Dedifferentiated amniotic fluid mesenchymal stem cell (primary cell): ENCODE data around the gene FBRSL1.

Experiments
- DNase-seq: peaks from one replicate; pipeline ENCODE4 v3.0.0-alpha.2; 2016; ENCODE audit errors: extremely low spot score

The FBRSL1 gene

DNA sequence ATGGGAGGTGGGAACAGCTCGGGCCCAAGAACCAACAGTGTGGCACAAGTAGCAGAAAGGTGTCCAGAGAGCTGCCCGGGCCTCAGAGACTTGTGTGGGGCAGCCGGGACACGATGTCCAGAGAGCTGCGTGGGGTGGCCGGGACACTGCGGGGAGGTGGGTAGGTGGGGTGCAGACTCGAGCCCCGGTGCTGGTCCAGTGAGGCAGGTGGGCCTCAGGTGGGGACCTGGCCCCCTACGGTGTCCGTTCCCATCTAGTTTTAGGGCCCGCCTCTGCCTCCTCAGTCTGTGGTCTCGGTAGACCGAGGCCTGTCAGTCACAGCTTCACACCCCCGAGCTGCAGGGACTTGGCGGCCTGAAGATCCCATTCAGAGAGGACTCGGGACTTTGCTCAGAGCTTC lies 6.3 kb upstream of the FBRSL1 start:
- no peak for DNase-seq

DNA sequence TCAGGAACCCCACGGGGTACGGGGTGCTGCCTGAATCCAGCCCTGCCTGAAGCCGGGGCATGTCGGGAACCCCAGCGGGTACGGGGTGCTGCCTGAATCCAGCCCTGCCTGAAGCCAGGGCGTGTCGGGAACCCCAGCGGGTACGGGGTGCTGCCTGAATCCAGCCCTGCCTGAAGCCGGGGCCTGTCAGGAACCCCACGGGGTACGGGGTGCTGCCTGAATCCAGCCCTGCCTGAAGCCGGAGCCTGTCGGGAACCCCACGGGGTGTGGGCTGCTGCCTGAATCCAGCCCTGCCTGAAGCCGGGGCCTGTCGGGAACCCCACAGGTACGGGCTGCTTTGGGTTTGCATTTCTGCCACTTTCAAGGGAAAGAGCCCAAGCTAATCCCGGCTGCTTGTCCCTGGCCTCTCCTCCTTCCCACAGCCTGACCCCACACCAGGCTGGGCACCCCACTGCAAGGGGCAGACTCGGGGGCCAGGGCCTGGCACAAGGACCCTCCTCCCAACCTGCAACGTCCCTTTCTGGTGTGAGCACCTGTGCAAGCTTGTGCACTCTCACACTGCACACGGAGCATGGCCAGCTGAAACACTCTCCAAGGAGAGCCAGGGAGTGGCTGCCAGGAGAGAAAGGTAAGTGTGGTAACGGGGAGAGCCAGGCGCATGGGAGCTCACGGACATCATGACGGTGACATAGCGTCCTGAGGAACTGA lies 5.6 kb upstream of the FBRSL1 start:
- DNase-seq: no peak

DNA sequence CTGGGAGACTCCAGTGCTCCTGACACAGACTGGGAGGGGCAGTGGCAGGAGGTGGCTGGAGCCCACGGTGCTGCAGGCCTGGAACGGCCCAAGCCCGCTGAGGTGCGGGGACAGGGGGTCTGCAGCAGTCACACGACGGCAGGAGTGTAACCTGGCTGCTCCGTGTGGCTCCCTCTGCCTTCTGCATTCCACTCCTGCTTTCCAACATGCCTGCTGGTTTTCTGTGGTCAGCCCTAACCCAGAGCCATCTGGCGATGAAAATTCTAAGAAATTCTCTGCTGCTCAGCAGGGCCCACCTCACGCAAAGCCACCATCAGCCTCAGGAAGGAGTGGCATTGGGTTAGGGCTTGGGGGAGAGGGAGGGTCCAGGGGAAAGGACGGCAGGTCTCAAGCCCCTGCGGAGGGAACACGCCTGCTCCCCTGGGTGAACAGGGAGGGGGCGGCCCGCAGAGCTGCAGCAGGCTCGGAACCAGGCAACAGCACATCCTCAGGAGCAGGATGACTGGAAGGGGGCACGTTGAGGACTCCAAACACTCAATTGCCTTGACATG lies 5.0 kb upstream of the FBRSL1 start:
- DNase-seq: no peak

DNA sequence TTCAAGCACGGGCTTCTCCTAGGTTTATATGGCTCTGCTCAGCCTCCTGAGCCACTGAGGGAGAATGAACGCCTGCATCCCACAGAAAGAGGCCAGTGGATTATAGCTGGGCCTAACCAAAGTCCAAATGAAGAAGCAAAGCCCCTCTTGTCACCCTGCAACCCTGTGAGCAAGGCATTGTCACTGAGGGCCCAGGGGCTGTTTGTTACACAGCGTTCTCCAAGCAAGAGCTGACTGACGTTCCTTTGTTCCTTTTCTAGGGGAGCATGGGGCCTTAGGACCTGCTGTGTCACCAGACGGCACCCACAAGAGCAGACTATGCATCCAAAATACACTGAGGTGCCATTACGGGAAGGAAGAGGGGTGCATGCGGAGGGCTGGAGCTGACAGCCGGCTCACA lies 4.3 kb upstream of the FBRSL1 start:
- DNase-seq: no peak

DNA sequence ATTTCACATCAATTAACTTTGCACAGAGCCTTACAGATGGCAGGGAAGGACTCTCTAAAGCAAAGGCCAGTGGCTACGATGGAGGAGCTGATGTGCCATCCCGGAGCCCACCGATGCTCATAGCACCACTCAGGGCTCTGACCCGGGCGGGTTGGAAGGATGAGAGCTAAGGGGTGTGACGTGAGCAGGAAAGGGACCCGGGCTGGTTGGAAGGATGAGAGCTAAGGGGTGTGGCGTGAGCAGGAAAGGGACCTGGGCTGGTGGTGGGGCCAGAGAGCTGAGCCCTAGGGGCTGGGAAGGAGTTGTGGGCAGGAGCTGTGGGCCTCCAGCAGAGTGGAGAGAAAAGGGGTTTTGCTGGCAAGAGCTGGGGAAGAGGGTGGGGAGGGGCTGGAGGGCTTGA lies 3.8 kb upstream of the FBRSL1 start:
- no peak for DNase-seq

DNA sequence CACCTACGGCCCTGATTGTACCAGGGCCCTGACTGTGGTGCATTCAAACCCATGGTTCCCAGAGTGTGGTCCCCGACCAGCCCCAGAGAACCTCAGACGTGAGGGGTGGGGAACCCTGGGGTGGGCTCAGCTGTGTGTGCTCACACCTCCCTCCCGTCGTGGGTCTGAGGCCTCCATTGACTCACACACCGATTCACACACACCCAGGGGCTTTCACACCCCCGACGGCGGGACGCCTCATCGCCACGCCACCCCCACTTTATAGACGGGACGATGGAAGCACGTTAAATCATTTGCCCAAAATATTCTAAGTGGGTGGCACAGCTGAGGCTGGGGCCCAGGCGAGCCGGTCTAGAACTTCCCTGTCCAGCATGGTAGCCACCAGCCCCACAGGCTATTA lies 3.4 kb upstream of the FBRSL1 start:
- no peak for DNase-seq

DNA sequence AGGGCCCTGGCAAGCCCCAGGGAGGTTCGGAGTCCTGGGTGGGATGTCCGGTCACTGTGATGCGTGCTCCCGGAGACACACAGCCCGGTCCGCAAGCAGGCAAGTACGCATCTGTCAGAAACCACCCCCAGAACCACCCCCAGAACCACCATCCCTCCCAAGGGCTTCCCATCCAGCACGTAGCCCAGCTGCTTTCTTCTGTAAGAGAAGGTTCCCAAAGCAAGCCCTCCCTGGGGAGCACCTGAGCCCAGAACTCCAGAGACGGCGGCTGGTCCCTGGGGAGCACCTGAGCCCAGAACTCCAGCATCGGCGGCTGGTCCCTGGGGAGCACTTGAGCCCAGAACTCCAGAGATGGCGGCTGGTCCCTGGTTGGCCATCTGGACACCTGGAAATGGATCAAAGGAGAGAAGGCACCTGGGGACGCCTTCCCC lies 2.6 kb upstream of the FBRSL1 start:
- DNase-seq: no peak

DNA sequence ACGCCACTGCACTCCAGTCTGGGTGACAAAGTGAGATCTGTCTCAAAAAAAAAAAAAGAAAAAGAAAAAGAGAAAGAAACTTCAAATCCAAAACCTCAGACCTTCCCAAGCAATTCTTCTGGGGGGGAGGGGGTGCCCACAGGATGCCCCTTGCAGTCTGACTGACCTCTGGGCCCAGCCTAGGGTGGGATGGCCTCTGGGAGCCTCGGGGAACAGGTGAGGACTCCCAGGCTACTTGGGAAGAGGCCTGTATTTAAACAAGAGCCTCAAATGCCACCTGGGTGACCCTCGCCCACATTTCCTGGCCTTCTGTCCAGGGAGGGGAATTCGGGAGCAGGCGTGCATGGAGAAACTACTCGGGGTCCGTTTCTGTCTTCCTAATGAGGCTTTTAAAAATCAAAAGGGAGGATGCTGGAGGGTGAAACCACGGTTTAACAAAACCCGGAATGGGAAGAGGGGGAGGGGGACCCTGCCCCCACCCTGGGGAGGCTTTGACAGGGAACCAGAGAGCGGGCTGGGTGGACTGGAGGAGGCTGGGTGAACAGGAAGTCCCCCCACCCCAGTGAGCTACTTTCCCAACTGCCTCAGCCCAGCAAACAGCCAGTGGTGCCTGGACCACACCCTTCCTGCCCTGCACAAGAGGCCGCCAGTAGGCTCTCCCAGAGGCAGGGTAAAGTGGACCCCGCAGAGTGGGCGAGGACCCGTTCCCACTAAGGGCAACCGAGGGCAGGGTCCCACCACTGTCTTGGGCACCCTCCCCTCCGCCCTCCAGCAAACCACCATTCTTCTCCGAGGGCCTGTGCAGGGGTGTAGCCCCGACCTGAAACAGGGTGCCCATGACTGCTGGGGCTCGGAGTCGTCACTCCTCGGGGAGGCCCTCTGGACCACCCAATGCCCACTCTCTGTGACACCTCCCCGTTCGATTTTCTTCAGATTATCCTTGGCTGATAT lies 1.5 kb upstream of the FBRSL1 start:
- DNase-seq: no peak

DNA sequence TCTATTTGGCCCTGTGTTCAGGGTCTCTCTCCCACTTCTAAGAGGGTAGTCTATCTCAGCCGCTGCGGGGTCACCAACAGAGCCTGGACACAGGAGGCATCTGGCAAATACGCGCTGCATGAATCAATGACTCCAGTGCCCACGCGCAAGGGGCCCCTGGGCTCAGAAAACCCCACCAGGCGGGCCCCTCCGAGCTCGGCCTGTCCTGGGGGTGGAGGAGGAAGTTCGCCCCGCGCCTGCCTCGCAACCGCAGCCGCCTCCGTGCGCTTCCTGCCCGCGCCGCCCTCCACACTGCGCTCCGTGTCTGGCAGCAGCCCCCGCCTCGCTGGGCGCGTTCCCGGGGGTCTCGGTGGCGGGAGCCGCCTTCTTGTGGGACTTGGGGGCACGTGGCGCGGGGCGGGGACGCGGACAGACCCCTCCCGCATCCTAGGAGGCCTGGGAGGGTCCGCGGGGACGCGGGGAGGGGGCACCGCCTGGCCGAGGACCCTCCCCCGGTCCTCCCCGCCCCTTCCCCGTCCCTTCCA lies 811 bp upstream of the FBRSL1 start:
- DNase-seq: no peak

DNA sequence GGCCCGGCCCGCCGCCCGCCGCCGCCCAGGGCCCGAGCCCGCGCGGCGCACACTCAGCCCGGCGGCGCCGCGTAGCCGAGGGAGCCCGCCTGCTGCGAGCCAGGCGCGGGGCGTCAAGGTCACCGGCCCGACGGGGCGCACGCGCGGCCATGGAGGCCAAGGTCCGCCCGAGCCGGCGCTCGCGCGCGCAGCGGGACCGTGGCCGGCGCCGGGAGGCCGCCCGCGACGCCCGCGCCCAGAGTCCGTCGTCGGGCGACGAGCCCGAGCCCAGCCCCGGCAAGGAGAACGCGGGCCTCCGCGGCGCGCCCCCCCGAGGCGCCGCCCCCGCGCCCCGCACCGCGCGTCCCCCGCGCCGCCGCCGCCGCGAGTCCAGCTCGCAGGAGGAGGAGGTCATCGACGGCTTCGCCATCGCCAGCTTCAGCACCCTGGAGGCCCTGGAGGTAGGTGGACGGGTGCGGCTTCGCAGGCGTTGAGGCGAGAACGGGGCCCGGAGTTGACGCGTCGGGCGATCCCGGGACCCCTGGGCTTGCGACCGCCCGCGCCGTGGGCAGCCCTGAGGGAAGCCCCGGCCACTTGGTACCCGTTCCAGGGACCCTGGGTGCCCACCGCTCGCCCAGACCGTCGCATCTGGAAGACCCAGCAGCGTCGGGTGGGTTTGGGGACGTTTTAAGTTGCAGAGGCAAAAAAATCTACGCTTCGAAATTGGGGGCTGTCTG lies 629 bp downstream of the FBRSL1 start:
- DNase-seq: no peak

DNA sequence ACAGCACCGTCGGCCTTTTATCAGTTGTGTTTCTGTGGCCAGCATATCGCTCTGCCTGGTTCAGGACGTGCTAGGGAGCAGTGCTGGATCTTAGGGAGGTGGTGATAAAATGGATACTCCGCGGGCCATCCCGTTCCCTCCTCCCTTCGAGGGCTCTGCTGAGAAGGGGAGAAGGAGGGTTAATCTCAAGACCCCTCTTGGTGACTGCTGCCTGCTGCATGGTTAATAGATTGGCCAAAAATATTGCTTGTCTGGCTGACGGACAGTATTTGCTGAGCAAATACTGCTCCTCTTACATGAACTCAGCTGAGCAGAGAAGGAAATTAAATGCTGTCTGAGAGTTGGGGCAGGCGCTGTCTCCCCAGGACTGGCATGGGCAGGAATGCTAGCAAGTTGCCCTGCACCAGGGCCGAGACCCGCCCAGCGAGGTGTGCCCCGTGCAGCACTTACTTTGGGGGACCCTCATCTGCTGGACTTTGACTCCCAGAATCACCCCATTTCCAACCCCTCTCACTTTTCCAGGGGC lies 1.2 kb downstream of the FBRSL1 start:
- DNase-seq: no peak

DNA sequence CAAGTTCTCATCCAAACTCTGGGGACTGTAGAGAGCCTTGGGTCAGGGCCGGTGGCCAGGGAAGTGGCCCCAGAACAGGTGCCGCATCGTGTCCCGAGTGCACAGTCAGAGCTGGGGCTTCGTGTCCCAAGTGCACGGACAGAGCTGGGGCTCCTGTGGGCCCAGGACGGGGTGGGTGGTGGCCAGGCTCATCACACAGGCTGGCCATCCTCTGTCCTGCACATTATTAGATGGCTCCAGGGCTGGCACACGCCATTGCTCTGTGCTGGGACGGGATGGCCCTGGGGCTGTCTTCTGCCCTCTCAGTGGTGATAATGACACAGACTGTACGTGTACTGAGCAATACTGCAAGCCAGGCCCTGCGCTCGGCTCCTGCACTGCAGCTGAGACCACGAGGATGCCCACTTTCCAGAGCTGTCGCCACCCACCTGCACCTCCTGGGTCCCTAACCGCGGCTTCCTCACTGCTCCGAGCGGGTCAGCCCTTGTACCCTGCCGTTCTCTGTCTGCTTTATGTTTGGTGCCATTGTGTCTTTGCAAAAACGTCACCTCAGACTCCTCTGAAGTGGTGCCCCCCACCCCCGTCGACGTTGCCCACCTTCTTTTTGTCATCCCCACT lies 1.9 kb downstream of the FBRSL1 start:
- no peak for DNase-seq

DNA sequence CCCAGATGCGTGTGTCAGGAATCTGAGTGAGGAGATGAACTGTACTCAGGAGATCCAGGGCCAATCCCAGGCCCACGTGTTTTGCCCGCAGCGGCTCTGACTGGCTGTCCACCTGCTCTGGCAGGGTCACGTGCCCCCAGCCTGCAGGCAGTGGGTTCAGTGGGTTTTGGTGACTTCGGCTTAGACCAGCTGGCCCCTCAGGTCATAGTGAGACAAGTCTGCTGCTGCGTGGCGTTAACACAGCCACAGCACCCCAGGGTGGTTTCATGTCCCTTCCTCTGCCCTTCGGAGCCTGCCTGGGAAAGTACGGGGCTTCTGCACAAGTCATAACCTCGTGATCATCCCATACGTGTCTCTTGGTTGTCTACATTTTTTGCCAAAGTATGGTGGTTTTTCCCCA lies 2.6 kb downstream of the FBRSL1 start:
- no peak for DNase-seq

DNA sequence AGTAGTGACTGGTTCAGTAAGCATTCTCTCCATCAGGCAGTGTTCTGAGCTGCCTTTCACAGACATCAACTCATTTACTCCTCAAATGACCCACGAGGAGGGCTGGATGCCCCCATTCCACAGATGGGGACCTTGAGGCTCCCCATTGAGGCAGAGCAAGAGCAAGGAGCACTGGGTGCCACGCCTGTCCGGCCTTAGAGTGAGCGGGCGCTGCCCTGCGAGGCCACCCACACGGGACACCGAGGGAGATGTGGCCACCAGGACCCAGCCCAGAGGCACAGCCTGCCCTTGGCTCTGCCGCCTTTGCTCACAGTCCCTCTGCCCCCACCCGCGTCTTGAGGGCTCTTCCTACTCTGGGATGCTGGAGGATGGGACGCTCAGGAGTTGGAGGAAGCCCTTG lies 3.0 kb downstream of the FBRSL1 start:
- DNase-seq: no peak

DNA sequence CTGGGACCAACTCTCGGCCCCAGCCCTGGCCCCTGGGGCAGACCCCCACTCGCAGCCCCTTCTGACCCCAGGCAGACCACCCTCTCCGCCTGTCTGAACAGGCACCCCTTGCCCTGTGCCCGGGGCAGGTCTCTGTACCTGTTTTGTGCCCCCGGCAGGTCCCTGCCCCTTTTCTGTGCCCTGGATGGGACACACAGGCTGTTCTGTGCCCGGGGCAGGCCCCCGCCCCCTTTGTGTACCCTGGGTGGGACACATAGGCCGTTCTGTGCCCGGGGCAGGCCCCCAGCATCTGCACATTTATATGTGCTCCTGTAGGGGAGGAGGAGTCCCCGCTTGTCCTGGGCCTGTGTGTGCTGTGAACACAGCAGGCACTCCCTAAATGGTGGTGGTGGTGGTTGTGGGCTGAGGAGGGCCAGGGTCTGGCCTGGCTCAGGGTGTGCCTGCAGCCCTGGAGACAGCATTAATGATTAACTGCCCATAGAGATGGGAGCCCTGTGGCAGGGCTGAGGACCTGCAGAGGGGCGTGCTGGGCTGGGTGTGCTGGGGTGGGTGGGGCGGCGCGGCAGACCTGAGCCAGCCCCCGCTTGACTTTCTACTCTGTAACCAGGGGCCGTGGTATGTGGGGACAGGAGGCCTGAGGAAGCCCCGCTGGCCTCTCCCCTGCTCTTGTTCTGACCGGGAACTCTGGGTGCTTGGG lies 3.7 kb downstream of the FBRSL1 start:
- no peak for DNase-seq

DNA sequence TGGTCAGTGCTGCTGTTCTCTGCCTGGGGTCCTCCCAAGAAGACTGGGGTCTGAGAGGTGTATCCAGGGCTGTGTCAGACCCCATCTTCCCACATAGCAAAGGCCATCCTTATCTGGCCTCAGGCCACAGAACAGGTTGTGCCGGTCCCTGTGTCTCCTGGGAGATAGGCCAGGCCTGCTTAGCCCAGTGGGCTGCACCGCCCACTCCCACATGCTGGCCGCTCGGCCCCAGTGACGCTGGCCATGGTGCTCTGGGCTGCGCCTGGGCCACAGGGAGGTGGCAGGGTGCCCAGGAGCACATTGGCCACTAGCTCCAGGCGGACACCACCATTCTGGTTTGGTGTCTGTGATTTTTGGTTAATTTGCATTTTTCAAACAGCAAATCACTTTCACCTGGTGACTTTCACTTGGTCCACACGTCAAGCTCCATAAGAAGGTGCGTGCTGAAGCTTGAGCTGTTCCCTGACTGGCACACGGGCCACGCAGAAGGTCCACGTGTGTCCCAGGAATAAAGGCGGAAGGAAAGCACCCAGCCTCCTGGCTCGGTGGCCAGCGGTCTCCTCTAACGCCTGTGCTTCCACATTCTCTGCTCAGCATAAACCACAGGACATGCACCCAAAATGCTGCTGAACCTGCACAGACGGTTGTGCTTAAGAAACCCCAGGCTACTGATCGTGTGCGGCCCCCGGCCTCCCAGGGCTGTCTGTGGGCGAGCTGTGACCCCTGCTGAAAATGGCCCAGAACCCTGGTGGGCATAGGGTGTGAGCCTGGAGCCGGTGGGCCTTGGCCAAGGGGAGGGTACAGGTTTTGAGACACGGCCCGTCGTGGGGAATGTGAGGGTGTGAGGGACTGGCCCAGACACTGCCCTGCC lies 4.6 kb downstream of the FBRSL1 start:
- DNase-seq: no peak

DNA sequence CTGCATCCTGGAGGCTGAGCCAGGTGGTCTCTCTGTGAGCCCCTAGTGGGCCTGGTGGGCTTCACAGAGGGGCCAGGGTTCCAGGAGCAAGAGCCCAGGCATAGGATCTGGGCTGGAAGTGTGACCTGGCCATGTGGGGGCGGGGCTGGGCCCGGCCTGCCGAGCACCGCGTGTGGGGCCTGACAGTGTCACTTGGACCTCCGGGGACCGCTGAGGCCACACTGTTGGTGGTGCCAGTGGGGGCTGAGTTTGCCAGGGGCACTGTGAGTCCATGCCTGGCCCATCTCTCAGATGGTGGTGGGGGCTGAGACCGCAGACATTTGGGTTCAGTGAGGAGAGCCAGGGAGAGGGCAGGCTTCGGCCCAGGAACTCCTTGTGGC lies 5.2 kb downstream of the FBRSL1 start:
- no peak for DNase-seq

DNA sequence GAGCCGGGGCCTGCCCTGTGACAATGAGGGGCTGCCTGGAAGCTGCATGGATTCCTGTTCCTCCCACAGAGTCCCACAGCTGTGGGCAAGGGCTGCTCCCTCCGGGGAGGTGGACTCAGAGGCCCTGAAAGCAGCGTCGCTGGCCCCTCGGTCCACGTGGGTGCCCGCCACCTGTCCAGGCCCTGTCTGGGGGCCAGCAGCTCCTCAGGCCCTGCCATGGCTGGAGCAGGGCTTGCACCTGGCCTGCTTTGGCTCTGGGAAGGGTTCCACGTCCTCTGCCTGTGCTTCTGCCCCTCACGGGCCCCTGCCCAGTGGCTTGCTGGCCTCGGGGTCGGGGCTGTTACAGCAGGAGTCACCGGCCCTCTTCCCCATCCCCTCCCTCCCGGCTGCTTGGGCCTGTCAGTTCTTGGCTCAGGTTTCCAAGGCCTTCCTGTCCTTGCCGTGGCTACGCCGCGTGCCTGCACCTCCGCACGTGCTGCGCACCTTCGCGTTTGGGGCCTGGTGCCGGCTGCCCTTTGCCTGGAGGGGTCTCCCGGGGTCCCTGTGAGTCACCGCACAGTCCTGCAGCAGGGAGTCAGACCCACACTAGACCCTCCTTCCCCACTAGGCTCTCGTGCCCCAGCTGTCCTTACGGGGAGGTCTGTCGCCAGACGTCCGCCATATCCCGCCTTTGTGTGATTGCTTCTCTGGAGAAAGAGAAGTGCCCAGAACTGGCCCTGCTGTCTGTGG lies 5.8 kb downstream of the FBRSL1 start:
- no peak for DNase-seq

DNA sequence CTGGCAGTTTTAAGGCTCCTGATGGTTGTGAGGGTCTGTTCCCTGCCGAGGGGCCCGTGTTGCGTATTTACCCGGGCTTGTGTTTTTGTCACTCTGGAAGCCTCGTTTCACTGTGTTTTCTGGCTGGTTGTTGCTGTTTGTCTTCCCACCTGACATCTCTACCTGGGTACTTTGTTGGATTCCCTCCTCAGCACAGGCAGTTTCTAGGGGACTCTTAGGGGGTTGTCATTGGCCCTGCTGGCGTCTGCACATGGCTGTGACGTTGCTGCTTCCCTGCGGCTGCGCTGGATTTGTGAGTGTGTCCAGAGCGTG lies 6.4 kb downstream of the FBRSL1 start:
- no peak for DNase-seq
